Keratinocyte (primary cell): Measurements from ENCODE around the gene CTSK.

ENCODE experiments used
- CTCF ChIP-seq, 3 experiments: IDR thresholded peaks in 1 of 3; conservative IDR thresholded peaks in 1 of 3; optimal IDR thresholded peaks in 1 of 3; 2 replicates in 2 of 3; 3 replicates in 1 of 3; pipeline versions ENCODE3 to v1.5.1; 2011; ENCODE audit warnings: low read length in 3 of 3, mild to moderate bottlenecking in 3 of 3, moderate library complexity in 2 of 3, control low read depth in 1 of 3, inconsistent platforms in 1 of 3; ENCODE audit not compliant: insufficient read depth in 2 of 3; ENCODE audit errors: extremely low read depth in 1 of 3
- EZH2 ChIP-seq: IDR thresholded peaks from one replicate; pipeline ENCODE4 v1.6.1; 2012; ENCODE audit warnings: inconsistent platforms, mild to moderate bottlenecking, low read length, moderate library complexity

- TF ChIP-seq CTCF (optimal IDR thresholded peaks at IDR 0.05 in 1 of 3, IDR thresholded peaks at IDR 0.05 in 1 of 3, conservative IDR thresholded peaks at IDR 0.05 in 1 of 3; ENCODE audit: extremely low read depth in 1 of 3, insufficient read depth in 2 of 3, low read length in 3 of 3), result no peak
- no peak for TF ChIP-seq EZH2
These were observed 54.6 kb downstream of the CTSK start for GRCh38 chr1:150753416-150753815.
